ENCODE results near the gene SMAD6. TPM values are rescaled to one million over a fixed set of nuclear protein-coding genes. Genes with fewer than 3 reads are reported as not detected.

SMAD6 gene
- total RNA-seq, 2 experiments from 2014 or later = 0.07 to 0.24 TPM

- H3K9me3 Mint-ChIP-seq = no peaks in the 10 kb centered on the region
- ChIA-PET CTCF (interaction anchor here (1.2 kb wide), 1 partner anchor 13 kb away, joined by 3 read pairs; no protein-coding TSS in a partner anchor), POLR2A (no interaction called here)
- H3K27me3 Mint-ChIP-seq = peaks cover 17% of the 10 kb centered on the region
- H3K4me1 Mint-ChIP-seq (ENCODE audit: low read depth) = peaks cover 6% of the 10 kb centered on the region
- H3K36me3 Mint-ChIP-seq = no peaks in the 10 kb centered on the region
- no peak overlapping the region for H3K27ac Mint-ChIP-seq
- no peak overlapping the region for H3K4me3 Mint-ChIP-seq
- intact Hi-C loops (cut with micrococcal nuclease) = no loop called here
- DNase-seq = no peak
Measured at GRCh38 chr15:66707310-66708082, 5.5 kb downstream of the SMAD6 start.

GRCh38 chr15:66708389-66708788, 6.4 kb downstream of the SMAD6 start:
- ChIA-PET CTCF (interaction anchor here (1.2 kb wide), 1 partner anchor 12 kb away, joined by 3 read pairs; no protein-coding TSS in a partner anchor), POLR2A (no interaction called here)
- intact Hi-C loops (cut with micrococcal nuclease) = no loop called here
- Mint-ChIP-seq H3K9me3 (no peaks in the 10 kb centered on the region), H3K27me3 (peaks cover 15% of the 10 kb centered on the region), H3K27ac (no peak overlapping the region), H3K4me1 (ENCODE audit: low read depth) (peaks cover 3% of the 10 kb centered on the region), H3K4me3 (no peak overlapping the region), H3K36me3 (no peaks in the 10 kb centered on the region)
- no peak for DNase-seq

- ChIA-PET POLR2A (no interaction called here), CTCF (interaction anchor here (0.7 to 1.1 kb wide), 2 partner anchors 12 to 143 kb away, joined by 3 read pairs; no protein-coding TSS in a partner anchor)
- Mint-ChIP-seq H3K4me3 (no peak overlapping the region), H3K27me3 (peaks cover 7% of the 10 kb centered on the region), H3K27ac (no peak overlapping the region), H3K9me3 (no peaks in the 10 kb centered on the region), H3K4me1 (ENCODE audit: low read depth) (no peaks in the 10 kb centered on the region), H3K36me3 (no peaks in the 10 kb centered on the region)
- no peak for DNase-seq
- intact Hi-C loops (cut with micrococcal nuclease) = no loop called here
Measured at GRCh38 chr15:66709884-66710283, 7.8 kb downstream of the SMAD6 start.

- POLR2A ChIA-PET = no interaction called here
- H3K36me3 Mint-ChIP-seq = no peaks in the 10 kb centered on the region
- peaks cover 3% of the 10 kb centered on the region for H3K27me3 Mint-ChIP-seq
- H3K4me3 Mint-ChIP-seq = no peak overlapping the region
- no peak for DNase-seq
- H3K9me3 Mint-ChIP-seq = no peaks in the 10 kb centered on the region
- H3K4me1 Mint-ChIP-seq (ENCODE audit: low read depth) = no peaks in the 10 kb centered on the region
- CTCF ChIA-PET = interaction anchor here (1.2 to 1.6 kb wide), 2 partner anchors 9 to 140 kb away, joined by 3 to 4 read pairs; no protein-coding TSS in a partner anchor
- no peak overlapping the region for H3K27ac Mint-ChIP-seq
- intact Hi-C loops (cut with micrococcal nuclease) = no loop called here
Measured at GRCh38 chr15:66711260-66711659, 9.2 kb downstream of the SMAD6 start.

GRCh38 chr15:66711862-66712261, 9.8 kb downstream of the SMAD6 start:
- H3K27ac Mint-ChIP-seq = no peak overlapping the region
- no peak for DNase-seq
- no peaks in the 10 kb centered on the region for H3K36me3 Mint-ChIP-seq
- no peaks in the 10 kb centered on the region for H3K4me1 Mint-ChIP-seq (ENCODE audit: low read depth)
- no peaks in the 10 kb centered on the region for H3K9me3 Mint-ChIP-seq
- H3K4me3 Mint-ChIP-seq = no peak overlapping the region
- ChIA-PET POLR2A (no interaction called here), CTCF (interaction anchor here (0.7 to 1.6 kb wide), 4 partner anchors 9 to 1044 kb away, joined by 3 to 5 read pairs (median 4); no protein-coding TSS in a partner anchor)
- intact Hi-C loops (cut with micrococcal nuclease) = no loop called here
- H3K27me3 Mint-ChIP-seq = peaks cover 1% of the 10 kb centered on the region

GRCh38 chr15:66713843-66714508, 11.9 kb downstream of the SMAD6 start:
- Mint-ChIP-seq H3K4me1 (ENCODE audit: low read depth) (no peaks in the 10 kb centered on the region), H3K36me3 (no peaks in the 10 kb centered on the region), H3K27me3 (peaks cover 1% of the 10 kb centered on the region), H3K27ac (no peak overlapping the region), H3K4me3 (no peak overlapping the region), H3K9me3 (no peaks in the 10 kb centered on the region)
- ChIA-PET POLR2A (no interaction called here), CTCF (interaction anchor here (0.7 kb wide), 1 partner anchor 137 kb away, joined by 3 read pairs; no protein-coding TSS in a partner anchor)
- DNase-seq = no peak
- intact Hi-C loops (cut with micrococcal nuclease) = no loop called here

- Mint-ChIP-seq H3K9me3 (no peaks in the 10 kb centered on the region), H3K36me3 (no peaks in the 10 kb centered on the region), H3K4me1 (ENCODE audit: low read depth) (no peaks in the 10 kb centered on the region), H3K27ac (no peak overlapping the region), H3K27me3 (peaks cover 1% of the 10 kb centered on the region), H3K4me3 (no peak overlapping the region)
- intact Hi-C loops (cut with micrococcal nuclease) = no loop called here
- ChIA-PET CTCF (no interaction called here), POLR2A (no interaction called here)
- DNase-seq = no peak
Measured at GRCh38 chr15:66714543-66714981, 12.5 kb downstream of the SMAD6 start.

- no peak overlapping the region for H3K27ac Mint-ChIP-seq
- CTCF ChIA-PET = no interaction called here
- POLR2A ChIA-PET = no interaction called here
Measured at GRCh38 chr15:66715181-66715624, 13.2 kb downstream of the SMAD6 start.

GRCh38 chr15:66715720-66716655, 14.0 kb downstream of the SMAD6 start:
- no peak overlapping the region for H3K27ac Mint-ChIP-seq
- CTCF ChIA-PET = no interaction called here

More at GRCh38 chr15:66715181-66715624, 13.2 kb downstream of the SMAD6 start:
- H3K9me3 Mint-ChIP-seq = no peaks in the 10 kb centered on the region
- intact Hi-C loops (cut with micrococcal nuclease) = no loop called here
- no peaks in the 10 kb centered on the region for H3K36me3 Mint-ChIP-seq
- peaks cover 1% of the 10 kb centered on the region for H3K27me3 Mint-ChIP-seq
- H3K4me3 Mint-ChIP-seq = no peak overlapping the region
- DNase-seq = no peak
- H3K4me1 Mint-ChIP-seq (ENCODE audit: low read depth) = peaks cover 6% of the 10 kb centered on the region

GRCh38 chr15:66716656-66717020, 14.6 kb downstream of the SMAD6 start:
- Mint-ChIP-seq H3K4me3 (no peak overlapping the region), H3K27ac (no peak overlapping the region), H3K4me1 (ENCODE audit: low read depth) (peaks cover 14% of the 10 kb centered on the region), H3K9me3 (no peaks in the 10 kb centered on the region), H3K27me3 (peaks cover 1% of the 10 kb centered on the region), H3K36me3 (no peaks in the 10 kb centered on the region)
- CTCF ChIA-PET = no interaction called here
- intact Hi-C loops (cut with micrococcal nuclease) = no loop called here
- no peak for DNase-seq
- POLR2A ChIA-PET = no interaction called here

More at GRCh38 chr15:66715720-66716655, 14.0 kb downstream of the SMAD6 start:
- H3K4me3 Mint-ChIP-seq = no peak overlapping the region
- POLR2A ChIA-PET = no interaction called here
- H3K9me3 Mint-ChIP-seq = no peaks in the 10 kb centered on the region
- peaks cover 1% of the 10 kb centered on the region for H3K27me3 Mint-ChIP-seq
- intact Hi-C loops (cut with micrococcal nuclease) = no loop called here
- H3K4me1 Mint-ChIP-seq (ENCODE audit: low read depth) = peaks cover 12% of the 10 kb centered on the region
- no peak for DNase-seq
- no peaks in the 10 kb centered on the region for H3K36me3 Mint-ChIP-seq

GRCh38 chr15:66718220-66718988, 16.4 kb downstream of the SMAD6 start:
- ChIA-PET CTCF (no interaction called here), POLR2A (no interaction called here)
- H3K4me3 Mint-ChIP-seq = no peak overlapping the region
- H3K9me3 Mint-ChIP-seq = no peaks in the 10 kb centered on the region
- H3K36me3 Mint-ChIP-seq = no peaks in the 10 kb centered on the region
- peaks cover 14% of the 10 kb centered on the region for H3K4me1 Mint-ChIP-seq (ENCODE audit: low read depth)
- intact Hi-C loops (cut with micrococcal nuclease) = no loop called here
- no peak for DNase-seq
- no peak overlapping the region for H3K27ac Mint-ChIP-seq
- peaks cover 1% of the 10 kb centered on the region for H3K27me3 Mint-ChIP-seq
